Mucosa of rectum (tissue), 2 donors: ENCODE results near the gene SDK1.

Source experiments
- H3K27ac ChIP-seq, 2 donors: one replicate each; pipeline ENCODE4 v1.7.0; 2013; ENCODE audit warnings: inconsistent platforms in 2 of 2, low read depth in 2 of 2, low read length in 2 of 2
- H3K27me3 ChIP-seq, 2 donors: one replicate each; pipeline ENCODE4 v1.7.0; 2013; ENCODE audit warnings: low read length in 2 of 2; ENCODE audit not compliant: control insufficient read depth in 2 of 2, insufficient read depth in 2 of 2
- H3K36me3 ChIP-seq, 2 donors: one replicate each; pipeline ENCODE4 v1.7.0; 2013; ENCODE audit warnings: low read length in 2 of 2; ENCODE audit not compliant: control insufficient read depth in 2 of 2, insufficient read depth in 2 of 2
- H3K4me1 ChIP-seq, 2 donors: one replicate each; pipeline ENCODE4 v1.7.0; 2013; ENCODE audit warnings: low read length in 2 of 2, mild to moderate bottlenecking in 1 of 2; ENCODE audit not compliant: control insufficient read depth in 2 of 2, insufficient read depth in 2 of 2
- H3K4me3 ChIP-seq, 2 donors: one replicate each; pipeline ENCODE4 v1.7.0; 2013; ENCODE audit warnings: low read length in 2 of 2
- H3K9ac ChIP-seq, 2 donors: one replicate each; pipeline ENCODE4 v1.7.0; 2013; ENCODE audit warnings: low read length in 2 of 2, low read depth in 1 of 2, mild to moderate bottlenecking in 1 of 2
- H3K9me3 ChIP-seq, 2 donors: one replicate each; pipeline ENCODE4 v1.7.0; 2013; ENCODE audit warnings: low read length in 2 of 2; ENCODE audit not compliant: control insufficient read depth in 2 of 2
- donor health status: healthy.
- donor health status: Normal muscosa, but diverticular disease.

Gene SDK1

GRCh38 chr7:4111166-4111565 lies 810.1 kb downstream of the SDK1 start:
- no peaks in the 10 kb centered on the region for H3K9me3 ChIP-seq
- H3K9ac ChIP-seq = no peak overlapping the region
- no peaks in the 10 kb centered on the region for H3K27me3 ChIP-seq
- H3K4me3 ChIP-seq = no peak overlapping the region
- H3K27ac ChIP-seq = no peak overlapping the region
- H3K4me1 ChIP-seq = no peaks in the 10 kb centered on the region
- no peaks in the 10 kb centered on the region for H3K36me3 ChIP-seq

GRCh38 chr7:4113271-4113670 lies 812.2 kb downstream of the SDK1 start:
- Histone ChIP-seq H3K9me3 (no peaks in the 10 kb centered on the region), H3K4me3 (no peak overlapping the region), H3K27ac (no peak overlapping the region), H3K4me1 (no peaks in the 10 kb centered on the region), H3K36me3 (no peaks in the 10 kb centered on the region), H3K9ac (no peak overlapping the region), H3K27me3 (no peaks in the 10 kb centered on the region)

- Histone ChIP-seq H3K27ac (no peak overlapping the region), H3K4me1 (no peaks in the 10 kb centered on the region), H3K27me3 (no peaks in the 10 kb centered on the region), H3K4me3 (no peak overlapping the region), H3K36me3 (no peaks in the 10 kb centered on the region), H3K9me3 (no peaks in the 10 kb centered on the region), H3K9ac (no peak overlapping the region)
Observed at GRCh38 chr7:4113976-4114375, 812.9 kb downstream of the SDK1 start.

DNA sequence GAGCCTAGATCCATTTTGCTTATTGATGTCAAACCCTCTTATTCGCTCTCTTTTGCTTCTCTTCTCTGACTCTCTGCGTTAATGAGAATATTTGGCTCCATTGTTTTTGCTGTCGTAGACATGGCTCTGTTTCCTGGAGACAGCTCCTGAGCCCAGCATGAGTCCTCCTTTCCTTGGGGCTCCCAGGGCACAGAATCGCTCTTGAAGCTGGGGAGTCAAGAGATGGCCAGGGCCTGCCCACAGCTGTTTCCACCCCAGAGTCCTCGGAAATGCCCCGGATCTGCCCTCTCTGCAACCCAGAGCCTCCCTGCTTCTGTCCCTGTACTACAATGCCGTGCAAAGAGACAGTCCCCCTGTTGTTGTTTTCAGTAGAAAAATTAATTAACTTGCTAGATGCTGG lies 814.4 kb downstream of the SDK1 start:
- Histone ChIP-seq H3K4me1 (no peaks in the 10 kb centered on the region), H3K36me3 (no peaks in the 10 kb centered on the region), H3K4me3 (no peak overlapping the region), H3K27me3 (no peaks in the 10 kb centered on the region), H3K9ac (no peak overlapping the region), H3K27ac (no peak overlapping the region), H3K9me3 (no peaks in the 10 kb centered on the region)

DNA sequence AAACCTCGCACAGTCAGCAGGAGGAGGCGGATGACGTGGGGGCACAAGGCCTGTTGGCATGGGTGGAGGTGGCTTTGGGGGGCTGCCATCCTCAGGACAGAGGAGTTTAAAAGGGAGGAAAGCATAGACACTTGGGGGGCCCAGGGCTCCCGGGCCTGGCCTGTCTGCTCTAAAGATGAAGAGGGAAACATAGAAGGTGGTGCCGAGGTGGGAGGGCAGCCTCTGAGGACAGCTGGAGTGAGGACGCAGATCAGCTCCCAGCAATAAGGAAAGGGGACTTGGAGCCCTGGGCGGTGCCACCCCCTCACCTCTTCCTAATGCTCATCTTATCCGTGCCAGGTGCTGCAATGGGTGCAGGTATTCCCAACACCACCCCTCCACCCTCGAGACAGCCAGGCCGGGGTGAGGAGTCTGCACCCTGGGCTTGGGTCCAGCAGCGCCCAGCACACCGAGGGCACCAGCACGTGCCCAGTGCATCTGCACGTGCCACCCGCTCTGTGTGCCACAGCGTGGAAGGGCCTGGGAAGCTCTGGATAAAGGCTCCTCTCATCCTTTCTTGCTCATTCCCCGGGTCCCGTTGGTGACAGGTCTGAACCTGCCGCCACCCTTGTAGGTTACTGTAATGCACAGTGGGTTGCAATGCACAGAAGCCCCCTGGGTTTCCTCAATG lies 815.0 kb downstream of the SDK1 start:
- Histone ChIP-seq H3K9me3 (no peaks in the 10 kb centered on the region), H3K4me3 (no peak overlapping the region), H3K27me3 (no peaks in the 10 kb centered on the region), H3K9ac (no peak overlapping the region), H3K27ac (no peak overlapping the region), H3K36me3 (no peaks in the 10 kb centered on the region), H3K4me1 (no peaks in the 10 kb centered on the region)

DNA sequence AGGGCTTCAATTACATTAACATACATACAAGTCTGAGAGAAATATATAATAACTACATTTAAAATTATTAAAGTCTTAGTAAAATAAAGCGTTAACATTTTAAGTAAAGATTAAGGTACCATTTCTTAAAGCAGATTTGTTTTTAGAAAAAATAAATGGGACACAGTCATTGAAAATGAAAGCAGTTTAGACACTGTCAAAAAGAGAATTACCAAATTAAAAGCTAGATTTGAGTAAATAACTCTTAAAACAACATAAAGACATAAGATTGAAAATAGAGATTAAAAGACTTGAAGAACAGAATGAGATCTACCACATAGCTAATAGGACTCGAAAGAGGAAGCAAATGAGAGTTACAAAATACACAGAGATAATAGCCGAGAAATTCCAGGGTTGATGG lies 818.8 kb downstream of the SDK1 start:
- Histone ChIP-seq H3K27me3 (no peaks in the 10 kb centered on the region), H3K9me3 (no peaks in the 10 kb centered on the region), H3K36me3 (no peaks in the 10 kb centered on the region), H3K9ac (no peak overlapping the region), H3K27ac (no peak overlapping the region), H3K4me3 (no peak overlapping the region), H3K4me1 (no peaks in the 10 kb centered on the region)

GRCh38 chr7:4123346-4123745 lies 822.3 kb downstream of the SDK1 start:
- no peak overlapping the region for H3K4me3 ChIP-seq
- H3K9ac ChIP-seq = no peak overlapping the region

GRCh38 chr7:4123823-4124222 lies 822.8 kb downstream of the SDK1 start:
- no peak overlapping the region for H3K27ac ChIP-seq
- H3K9ac ChIP-seq = no peak overlapping the region
- H3K4me3 ChIP-seq = no peak overlapping the region
- no peaks in the 10 kb centered on the region for H3K4me1 ChIP-seq
- no peaks in the 10 kb centered on the region for H3K36me3 ChIP-seq
- H3K9me3 ChIP-seq = no peaks in the 10 kb centered on the region
- no peaks in the 10 kb centered on the region for H3K27me3 ChIP-seq

More at GRCh38 chr7:4123346-4123745, 822.3 kb downstream of the SDK1 start:
- Histone ChIP-seq H3K36me3 (no peaks in the 10 kb centered on the region), H3K4me1 (no peaks in the 10 kb centered on the region), H3K9me3 (no peaks in the 10 kb centered on the region), H3K27me3 (no peaks in the 10 kb centered on the region), H3K27ac (no peak overlapping the region)

GRCh38 chr7:4124556-4125477 lies 823.8 kb downstream of the SDK1 start:
- no peak overlapping the region for H3K27ac ChIP-seq

DNA sequence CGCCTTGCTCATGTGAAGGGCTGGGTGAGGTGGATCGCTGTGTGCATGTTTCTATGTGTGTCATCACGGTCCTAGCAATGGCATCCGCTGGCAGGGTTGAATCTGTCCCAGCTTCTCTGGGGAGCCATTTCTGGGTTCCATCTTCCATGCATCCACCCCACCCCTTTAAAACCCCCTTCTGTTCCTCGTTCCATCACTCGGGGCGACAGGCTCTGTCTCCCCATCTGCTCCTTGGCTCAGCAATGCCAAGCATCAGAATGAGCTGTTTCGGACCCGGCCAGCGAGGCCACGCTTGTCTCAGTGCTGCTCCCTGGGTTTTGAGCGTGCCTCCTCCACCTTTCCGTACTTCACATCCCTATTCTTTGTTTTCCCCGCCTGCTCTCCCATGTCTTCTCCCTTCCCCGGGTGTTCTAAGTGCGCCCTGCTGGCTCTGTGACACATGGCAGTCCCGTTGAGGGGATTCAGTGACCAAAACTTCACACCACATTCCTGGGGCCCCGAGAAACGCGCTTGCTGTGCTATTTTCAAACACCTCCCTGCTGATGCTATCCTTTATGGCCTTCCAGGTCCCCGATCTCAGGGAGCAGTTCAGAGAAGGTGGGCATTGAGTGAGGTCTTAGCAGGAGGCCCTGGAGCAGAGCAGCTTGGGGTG lies 827.0 kb downstream of the SDK1 start:
- Histone ChIP-seq H3K27me3 (no peaks in the 10 kb centered on the region), H3K4me3 (no peak overlapping the region), H3K9me3 (no peaks in the 10 kb centered on the region), H3K36me3 (no peaks in the 10 kb centered on the region), H3K27ac (no peak overlapping the region), H3K4me1 (no peaks in the 10 kb centered on the region), H3K9ac (no peak overlapping the region)

More at GRCh38 chr7:4124556-4125477, 823.8 kb downstream of the SDK1 start:
- Histone ChIP-seq H3K36me3 (no peaks in the 10 kb centered on the region), H3K9me3 (no peaks in the 10 kb centered on the region), H3K9ac (no peak overlapping the region), H3K27me3 (no peaks in the 10 kb centered on the region), H3K4me3 (no peak overlapping the region), H3K4me1 (no peaks in the 10 kb centered on the region)
